Natural killer cell treated with Interleukin-12 subunit alpha and Interleukin-12 subunit beta and Interleukin-15 and Interleukin-18, amount 100 ng/mL, for 72 hours (primary cell): Measurements from ENCODE around the gene EXD2. TPM values are rescaled to one million over a fixed set of nuclear protein-coding genes. Genes with fewer than 3 reads are reported as not detected.

Source experiments
- ATAC-seq, 2 donors: fragments of 150-1000 bp; cut with Tn5 transposase in 1 of 2; sonication (Bioruptor Pico), chemical (Tn5 transposase) in 1 of 2; 2 replicates each; pipeline ENCODE4 v1.10.0; 2021
- DNase-seq: peaks from one replicate; pipeline ENCODE4 v3.0.0; 2022; ENCODE audit warnings: low spot score
- H3K27ac Mint-ChIP-seq, 2 donors: 1 replicate in 1 of 2; 2 replicates in 1 of 2; pipeline ENCODE4 v1.8.0; 2022; ENCODE audit warnings: mixed read lengths in 2 of 2, mild to moderate bottlenecking in 1 of 2, moderate library complexity in 1 of 2
- H3K27me3 Mint-ChIP-seq, 2 donors: 1 replicate in 1 of 2; 2 replicates in 1 of 2; pipeline ENCODE4 v1.8.0; 2022; ENCODE audit warnings: mixed read lengths in 2 of 2
- H3K36me3 Mint-ChIP-seq: one replicate; pipeline ENCODE4 v1.8.0; 2022; ENCODE audit warnings: mixed read lengths
- H3K4me1 Mint-ChIP-seq, 2 donors: 1 replicate in 1 of 2; 2 replicates in 1 of 2; pipeline ENCODE4 v1.8.0; 2022; ENCODE audit warnings: low read depth in 2 of 2, mixed read lengths in 2 of 2, mild to moderate bottlenecking in 1 of 2
- H3K4me3 Mint-ChIP-seq: one replicate; pipeline ENCODE4 v1.8.0; 2022; ENCODE audit warnings: mixed read lengths
- H3K9me3 Mint-ChIP-seq: 2 replicates; pipeline ENCODE4 v1.8.0; 2022; ENCODE audit warnings: mixed read lengths
- total RNA-seq, 2 donors: library from RNA; stranded (reverse); gene quantifications; one replicate each; pipeline ENCODE4 v1.2.3, GENCODE V29; 2022

The EXD2 gene
- total RNA-seq, 2 donors from 2014 or later = 8.7 to 10.4 TPM

DNA sequence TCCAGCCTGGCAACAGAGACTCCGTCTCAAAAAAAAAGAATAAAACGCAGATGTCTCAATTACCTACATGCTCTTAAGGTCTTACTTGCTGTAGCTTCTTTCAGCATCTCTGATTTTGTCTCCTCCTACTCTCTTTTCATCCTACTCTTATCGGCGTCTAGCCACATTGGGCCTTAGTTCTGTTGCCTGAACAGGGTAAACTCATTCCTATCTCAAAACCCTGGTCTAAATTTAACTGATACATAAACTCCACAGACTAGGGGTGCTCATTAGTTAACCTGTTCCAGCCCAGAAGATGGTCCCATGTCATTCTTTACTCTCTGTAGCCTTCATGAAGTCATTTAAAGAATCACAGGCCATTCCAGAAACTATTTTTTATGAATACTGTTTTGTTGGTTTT is 33.6 kb downstream of the EXD2 start:
- Mint-ChIP-seq H3K27ac (no peak overlapping the region), H3K36me3 (no peaks in the 10 kb centered on the region), H3K27me3 (no peaks in the 10 kb centered on the region), H3K4me3 (no peak overlapping the region), H3K4me1 (no peaks in the 10 kb centered on the region), H3K9me3 (no peaks in the 10 kb centered on the region)
- ATAC-seq = no peak
- DNase-seq = no peak

DNA sequence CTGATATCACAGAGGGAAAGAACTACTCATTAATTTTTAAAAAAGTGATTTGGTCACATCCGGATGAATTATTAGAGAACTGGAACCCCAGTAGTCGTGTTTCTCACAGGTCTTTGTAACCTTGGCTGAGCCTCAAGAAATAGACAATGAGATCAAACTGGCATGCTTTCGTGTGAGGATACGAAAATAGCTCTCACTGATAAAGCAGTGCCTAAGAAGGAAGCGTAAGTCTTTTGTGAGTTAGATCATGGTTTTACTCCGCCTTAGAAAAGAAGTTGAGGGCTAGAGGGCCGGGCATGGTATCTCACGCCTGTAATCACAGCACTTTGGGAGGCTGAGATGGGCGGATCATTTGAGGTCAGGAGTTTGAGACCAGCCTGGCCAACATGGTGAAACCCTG is 34.9 kb downstream of the EXD2 start:
- ATAC-seq = no peak
- no peak for DNase-seq
- Mint-ChIP-seq H3K4me1 (no peaks in the 10 kb centered on the region), H3K36me3 (no peaks in the 10 kb centered on the region), H3K4me3 (no peak overlapping the region), H3K9me3 (no peaks in the 10 kb centered on the region), H3K27ac (no peak overlapping the region), H3K27me3 (no peaks in the 10 kb centered on the region)

DNA sequence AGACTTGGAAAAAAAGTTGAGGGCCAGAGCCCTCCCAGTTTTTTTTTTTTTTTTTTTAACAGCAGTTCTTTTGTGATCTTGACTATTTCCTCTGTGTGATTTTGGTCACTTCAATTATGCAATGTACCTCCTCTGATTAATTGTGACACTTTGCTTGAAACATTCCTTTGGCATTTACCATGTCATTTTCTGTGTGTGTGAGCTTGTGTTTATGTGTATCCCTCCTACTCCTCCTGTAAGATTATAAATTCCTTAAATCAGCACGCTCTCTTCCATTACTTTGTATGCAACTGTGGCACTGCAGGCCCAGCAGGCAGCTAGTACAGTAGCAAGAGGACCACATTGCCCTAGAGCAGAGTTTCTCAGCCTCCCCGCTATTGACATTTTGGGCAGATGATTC is 35.4 kb downstream of the EXD2 start:
- Mint-ChIP-seq H3K9me3 (no peaks in the 10 kb centered on the region), H3K4me3 (no peak overlapping the region), H3K36me3 (no peaks in the 10 kb centered on the region), H3K27me3 (no peaks in the 10 kb centered on the region), H3K4me1 (no peaks in the 10 kb centered on the region), H3K27ac (no peak overlapping the region)
- ATAC-seq (no peak), DNase-seq (no peak)

DNA sequence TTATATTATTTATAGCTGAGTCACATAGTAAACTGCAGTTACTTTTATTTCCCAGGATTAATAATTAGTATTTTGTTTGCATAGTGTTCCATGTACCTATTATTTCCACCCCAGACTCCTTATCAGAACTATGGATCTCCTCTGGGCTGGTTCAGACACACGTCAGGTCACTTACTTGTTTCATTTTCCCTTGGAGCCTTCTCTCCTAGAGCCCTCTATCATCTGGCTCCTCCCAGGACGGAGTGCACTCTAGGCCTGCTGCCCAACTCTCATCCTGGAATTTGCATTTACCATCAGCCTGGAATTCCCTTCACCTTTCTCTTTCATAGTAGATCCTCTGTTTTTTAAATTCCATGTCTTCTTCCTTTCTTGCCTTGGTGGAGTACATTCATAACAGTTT is 40.2 kb downstream of the EXD2 start:
- Mint-ChIP-seq H3K4me1 (no peaks in the 10 kb centered on the region), H3K4me3 (no peak overlapping the region), H3K36me3 (peaks cover 5% of the 10 kb centered on the region), H3K27me3 (no peaks in the 10 kb centered on the region), H3K27ac (no peak overlapping the region), H3K9me3 (no peaks in the 10 kb centered on the region)
- ATAC-seq (no peak), DNase-seq (no peak)

DNA sequence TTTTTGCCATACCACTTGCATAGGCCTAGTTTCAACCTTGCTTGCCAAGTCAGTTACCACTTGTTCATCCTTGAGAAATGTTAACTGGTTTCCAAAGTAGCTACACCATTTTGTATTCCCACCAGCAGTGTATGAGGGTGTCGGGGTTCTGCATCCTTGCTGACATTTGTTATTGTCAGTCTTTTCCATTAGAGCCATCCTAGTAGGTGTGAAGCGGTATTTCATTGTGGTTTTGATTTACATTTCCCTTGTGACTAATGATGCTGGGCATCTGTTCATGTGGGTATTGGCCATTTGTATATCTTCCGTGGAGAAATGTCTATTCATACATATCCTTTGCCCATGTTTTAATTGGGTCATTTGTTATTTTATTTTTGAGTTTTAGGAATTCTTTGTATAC is 41.1 kb downstream of the EXD2 start:
- Mint-ChIP-seq H3K9me3 (no peaks in the 10 kb centered on the region), H3K27ac (no peak overlapping the region), H3K4me1 (no peaks in the 10 kb centered on the region), H3K27me3 (no peaks in the 10 kb centered on the region), H3K36me3 (peaks cover 5% of the 10 kb centered on the region), H3K4me3 (no peak overlapping the region)
- DNase-seq = no peak
- no peak for ATAC-seq

DNA sequence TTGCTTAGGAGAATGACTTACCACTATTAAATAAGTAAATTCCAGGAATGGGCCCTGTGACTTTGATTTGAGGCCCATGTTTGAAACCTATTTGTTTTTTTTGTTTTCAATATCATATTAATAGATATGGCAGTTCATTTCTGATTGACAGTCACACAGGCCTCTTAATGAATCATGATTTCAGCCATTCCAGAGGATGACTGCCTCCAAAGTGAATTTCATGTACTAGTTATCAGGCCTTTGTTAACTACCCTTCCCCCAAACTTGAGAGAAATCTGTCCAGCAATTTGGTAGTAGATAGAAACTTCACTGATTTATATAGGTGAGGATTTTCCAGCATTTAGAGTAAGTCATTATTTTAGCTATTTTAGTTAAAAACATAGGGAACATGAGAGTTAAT is 42.8 kb downstream of the EXD2 start:
- no peaks in the 10 kb centered on the region for H3K9me3 Mint-ChIP-seq
- peaks cover 5% of the 10 kb centered on the region for H3K36me3 Mint-ChIP-seq
- no peak overlapping the region for H3K4me3 Mint-ChIP-seq

DNA sequence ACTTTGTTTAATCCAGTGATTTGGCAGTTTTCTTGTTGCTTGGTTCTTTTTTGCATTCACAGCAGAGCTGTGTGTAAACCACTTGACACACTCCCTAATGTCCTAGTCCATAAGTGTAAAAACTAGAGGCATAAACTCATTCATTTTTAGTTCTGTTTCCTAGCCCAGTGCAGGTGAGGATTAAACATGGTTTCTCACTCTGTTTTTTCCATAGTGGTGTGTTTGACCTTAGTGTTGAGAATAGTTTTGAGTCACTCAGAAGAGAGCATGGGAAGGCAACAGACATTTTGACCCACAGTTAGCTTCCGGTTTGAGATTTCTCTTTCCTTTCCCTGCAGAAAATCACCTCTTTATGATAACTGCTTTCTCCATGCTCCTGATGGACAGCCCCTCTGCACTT is 44.4 kb downstream of the EXD2 start:
- H3K9me3 Mint-ChIP-seq = no peaks in the 10 kb centered on the region
- no peak overlapping the region for H3K4me3 Mint-ChIP-seq
- no peaks in the 10 kb centered on the region for H3K4me1 Mint-ChIP-seq
- ATAC-seq = no peak
- DNase-seq = no peak
- peaks cover 5% of the 10 kb centered on the region for H3K36me3 Mint-ChIP-seq
- H3K27ac Mint-ChIP-seq = no peak overlapping the region
- H3K27me3 Mint-ChIP-seq = no peaks in the 10 kb centered on the region

More for the DNA sequence above, 42.8 kb downstream of the EXD2 start:
- Mint-ChIP-seq H3K27ac (no peak overlapping the region), H3K4me1 (no peaks in the 10 kb centered on the region), H3K27me3 (no peaks in the 10 kb centered on the region)
- ATAC-seq (no peak), DNase-seq (no peak)

DNA sequence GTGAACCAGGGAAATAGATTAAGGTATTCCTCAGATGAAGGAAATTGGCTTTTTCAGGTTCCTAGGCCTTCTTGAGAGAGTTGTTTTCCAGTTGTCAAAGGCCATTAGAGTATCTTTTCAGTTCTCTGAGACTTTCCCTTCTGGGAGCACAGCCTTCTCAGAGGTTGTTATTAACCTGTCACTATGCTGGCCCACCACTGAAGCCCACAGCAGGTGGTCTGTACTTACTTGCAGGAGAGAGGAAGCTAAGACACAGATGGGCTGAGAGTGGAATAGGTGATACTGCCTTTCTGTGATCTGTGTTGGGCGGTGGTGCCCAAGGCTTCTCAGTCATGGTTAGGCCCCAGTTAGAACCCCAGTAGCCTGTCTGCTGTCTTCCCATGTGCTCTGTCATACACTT is 45.8 kb downstream of the EXD2 start:
- Mint-ChIP-seq H3K9me3 (no peaks in the 10 kb centered on the region), H3K4me3 (no peak overlapping the region), H3K36me3 (peaks cover 5% of the 10 kb centered on the region), H3K27me3 (no peaks in the 10 kb centered on the region), H3K27ac (no peak overlapping the region), H3K4me1 (no peaks in the 10 kb centered on the region)
- ATAC-seq (peak in 1 of 2 donors; percentile 38), DNase-seq (no peak)

DNA sequence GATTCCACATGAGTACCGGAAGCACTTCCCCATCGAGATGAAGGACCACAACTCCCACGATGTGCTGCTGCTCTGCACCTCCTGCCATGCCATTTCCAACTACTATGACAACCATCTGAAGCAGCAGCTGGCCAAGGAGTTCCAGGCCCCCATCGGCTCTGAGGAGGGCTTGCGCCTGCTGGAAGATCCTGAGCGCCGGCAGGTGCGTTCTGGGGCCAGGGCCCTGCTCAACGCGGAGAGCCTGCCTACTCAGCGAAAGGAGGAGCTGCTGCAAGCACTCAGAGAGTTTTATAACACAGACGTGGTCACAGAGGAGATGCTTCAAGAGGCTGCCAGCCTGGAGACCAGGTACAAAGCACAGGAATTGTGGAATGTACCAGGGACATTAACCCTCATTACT is 46.3 kb downstream of the EXD2 start:
- Mint-ChIP-seq H3K27ac (no peak overlapping the region), H3K9me3 (no peaks in the 10 kb centered on the region), H3K4me3 (no peak overlapping the region), H3K4me1 (peaks cover 0 to 3% of the 10 kb centered on the region in 2 donors), H3K36me3 (peaks cover 5% of the 10 kb centered on the region), H3K27me3 (no peaks in the 10 kb centered on the region)
- no peak for DNase-seq
- no peak for ATAC-seq

DNA sequence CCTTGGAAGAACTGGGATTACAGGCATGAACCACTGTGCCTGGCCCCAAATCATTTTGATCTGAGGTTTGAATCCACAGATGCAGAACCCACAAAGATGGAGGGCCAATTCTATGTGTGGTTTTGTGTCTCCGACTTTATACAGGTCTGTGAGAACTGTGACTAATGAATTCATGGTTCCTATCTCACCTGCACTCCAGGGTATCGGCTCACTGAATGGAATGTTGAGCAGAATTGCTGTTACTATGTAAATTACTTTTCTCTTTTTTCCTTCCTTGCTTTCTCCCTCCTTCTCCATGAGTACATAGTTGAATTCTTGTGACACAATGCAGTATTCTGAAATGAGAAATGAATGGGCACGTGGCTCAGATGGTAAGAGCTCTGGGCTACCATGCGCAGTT is 47.6 kb downstream of the EXD2 start:
- H3K27ac Mint-ChIP-seq = no peak overlapping the region
- no peaks in the 10 kb centered on the region for H3K27me3 Mint-ChIP-seq
- no peaks in the 10 kb centered on the region for H3K9me3 Mint-ChIP-seq
- DNase-seq = no peak
- H3K4me3 Mint-ChIP-seq = no peak overlapping the region
- ATAC-seq = no peak
- H3K4me1 Mint-ChIP-seq = peaks cover 0 to 4% of the 10 kb centered on the region in 2 donors
- H3K36me3 Mint-ChIP-seq = no peaks in the 10 kb centered on the region

DNA sequence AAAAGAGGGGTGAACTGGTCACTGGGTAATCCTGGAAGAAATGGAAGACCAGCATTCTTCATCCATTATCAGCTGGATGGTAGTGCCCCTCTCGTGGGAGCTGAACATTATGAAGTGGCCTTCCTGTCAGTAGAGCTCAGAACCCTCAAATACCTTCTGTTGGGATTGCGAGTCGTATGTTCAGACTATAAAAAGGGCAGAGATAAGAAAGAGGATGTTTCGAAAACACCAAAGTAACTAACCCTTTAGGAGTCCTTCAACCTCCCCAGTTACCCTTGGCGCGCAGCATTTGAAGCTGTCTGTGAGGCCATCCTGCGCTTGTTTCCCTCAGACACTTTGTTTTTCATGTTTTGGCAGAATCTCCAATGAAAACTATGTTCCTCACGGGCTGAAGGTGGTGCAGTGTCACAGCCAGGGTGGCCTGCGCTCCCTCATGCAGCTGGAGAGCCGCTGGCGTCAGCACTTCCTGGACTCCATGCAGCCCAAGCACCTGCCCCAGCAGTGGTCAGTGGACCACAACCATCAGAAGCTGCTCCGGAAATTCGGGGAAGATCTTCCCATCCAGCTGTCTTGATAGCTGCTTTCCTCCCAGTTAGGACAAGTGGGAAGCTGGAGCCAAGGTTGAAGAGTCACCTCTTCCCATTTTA is 49.4 kb downstream of the EXD2 start:
- Mint-ChIP-seq H3K27me3 (no peaks in the 10 kb centered on the region), H3K4me1 (peaks cover 0 to 4% of the 10 kb centered on the region in 2 donors), H3K9me3 (no peaks in the 10 kb centered on the region), H3K4me3 (no peak overlapping the region), H3K36me3 (no peaks in the 10 kb centered on the region), H3K27ac (no peak overlapping the region)
- DNase-seq (no peak), ATAC-seq (no peak)

DNA sequence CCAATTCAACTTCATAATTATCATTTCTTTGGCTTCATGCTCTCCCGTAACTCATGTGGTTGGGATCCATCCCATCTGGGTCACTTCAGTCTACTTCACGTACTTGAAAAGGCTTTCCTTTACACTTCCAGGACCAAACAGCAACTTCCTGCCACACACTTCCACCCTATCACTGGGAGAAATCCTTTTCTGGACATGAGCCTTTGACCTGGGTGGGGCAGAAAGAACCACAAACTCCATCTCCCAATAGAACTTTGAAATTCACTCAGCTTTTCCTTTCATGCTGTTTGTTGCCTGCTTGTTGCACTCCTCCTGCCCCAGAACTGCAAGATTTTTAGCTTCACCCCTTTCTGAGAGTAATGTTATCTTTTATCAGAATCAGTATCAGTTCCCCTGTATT is 50.3 kb downstream of the EXD2 start:
- H3K27ac Mint-ChIP-seq = no peak overlapping the region
- H3K9me3 Mint-ChIP-seq = no peaks in the 10 kb centered on the region
- DNase-seq (no peak), ATAC-seq (no peak)
- H3K4me3 Mint-ChIP-seq = no peak overlapping the region
- no peaks in the 10 kb centered on the region for H3K36me3 Mint-ChIP-seq
- peaks cover 0 to 4% of the 10 kb centered on the region in 2 donors for H3K4me1 Mint-ChIP-seq
- H3K27me3 Mint-ChIP-seq = no peaks in the 10 kb centered on the region

DNA sequence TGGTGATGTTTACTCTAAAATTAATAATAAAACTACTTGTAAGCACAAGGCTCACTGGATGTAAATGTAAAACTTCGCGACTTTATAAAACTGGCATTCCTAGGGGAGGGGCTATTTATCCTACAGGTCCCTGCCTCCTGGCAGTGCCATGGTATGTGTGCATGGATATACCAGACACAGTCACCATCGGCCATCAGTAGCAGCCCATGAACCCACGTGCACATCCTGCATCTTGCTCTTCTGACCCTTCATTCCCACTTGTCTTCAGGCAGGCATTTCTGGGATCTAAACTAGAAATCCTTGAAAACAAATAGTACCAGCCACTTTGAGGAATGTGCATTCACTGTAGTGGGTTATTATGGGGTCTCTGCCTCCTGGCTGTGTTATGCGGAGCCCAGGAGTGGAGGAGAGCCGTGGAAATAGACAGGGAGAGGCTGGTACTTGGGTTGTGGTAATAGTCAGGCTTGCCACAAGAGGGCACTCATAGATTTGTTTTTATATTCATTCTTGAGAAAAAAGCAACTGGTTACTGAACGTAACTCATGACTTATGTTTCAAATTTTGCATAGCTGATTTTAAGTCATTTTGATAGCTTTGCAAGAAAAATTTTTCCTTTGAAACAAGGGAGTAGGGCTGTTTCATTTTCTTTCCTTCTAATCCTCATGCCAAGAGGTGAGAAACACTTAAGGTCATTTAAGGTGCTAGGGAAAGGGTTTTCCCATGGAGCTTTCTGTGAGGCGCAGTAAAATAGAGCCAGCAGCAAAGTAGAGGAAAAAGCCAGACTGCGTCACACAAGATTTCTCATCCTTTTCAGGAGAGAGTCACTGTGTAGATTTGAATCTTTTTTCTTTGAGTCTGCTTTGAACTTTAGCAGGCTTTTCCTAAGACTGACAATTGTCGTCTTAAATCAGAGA is 51.3 kb downstream of the EXD2 start:
- ATAC-seq = peak in 1 of 2 donors; percentile 62
- no peaks in the 10 kb centered on the region for H3K9me3 Mint-ChIP-seq
- H3K27ac Mint-ChIP-seq = peak overlapping the region in 1 of 2 donors; percentile 35
- H3K4me1 Mint-ChIP-seq = peaks cover 0 to 4% of the 10 kb centered on the region in 2 donors
- H3K4me3 Mint-ChIP-seq = no peak overlapping the region
- DNase-seq = no peak
- peaks cover 0 to 2% of the 10 kb centered on the region in 2 donors for H3K27me3 Mint-ChIP-seq
- no peaks in the 10 kb centered on the region for H3K36me3 Mint-ChIP-seq

DNA sequence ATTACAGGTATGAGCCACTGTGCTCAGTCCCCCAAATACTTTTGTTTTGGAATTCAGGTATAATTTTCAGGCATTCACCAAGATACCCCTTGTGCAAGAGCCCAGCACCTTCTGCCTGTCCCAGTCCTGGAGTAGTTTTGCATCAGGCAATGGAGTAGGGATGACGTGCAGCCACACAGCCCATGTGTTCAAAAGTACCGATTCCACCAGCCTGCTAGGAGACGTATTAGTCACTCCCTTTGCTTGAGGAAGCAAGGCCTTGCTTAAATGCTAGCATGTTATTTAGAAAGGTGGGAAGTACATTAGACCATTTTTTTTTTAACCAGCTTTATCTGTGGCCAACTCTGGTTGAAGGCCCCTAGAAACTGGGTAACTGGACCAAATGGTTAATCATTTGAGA is 53.6 kb downstream of the EXD2 start:
- H3K36me3 Mint-ChIP-seq = no peaks in the 10 kb centered on the region
- ATAC-seq (no peak), DNase-seq (no peak)
- H3K27ac Mint-ChIP-seq = no peak overlapping the region
- H3K4me1 Mint-ChIP-seq = peaks cover 0 to 4% of the 10 kb centered on the region in 2 donors
- peaks cover 0 to 5% of the 10 kb centered on the region in 2 donors for H3K27me3 Mint-ChIP-seq
- no peaks in the 10 kb centered on the region for H3K9me3 Mint-ChIP-seq
- H3K4me3 Mint-ChIP-seq = no peak overlapping the region
